IMR-90 (cell line): ENCODE results near the gene PDE6B. TPM values are rescaled to one million over a fixed set of nuclear protein-coding genes. Genes with fewer than 3 reads are reported as not detected.

Experiments used
- ATAC-seq: fragments of 200-7000 bp; cut with Tn5 transposase; 2 replicates; pipeline ENCODE4 v1.9.1; 2020; ENCODE audit warnings: low read depth, mild to moderate bottlenecking, moderate library complexity
- BruUV-seq: library from RNA; stranded (reverse); fragments of 400-500 nt; replicated peaks from 2 replicates; lab custom pipeline; 2021; lab: Mats Ljungman, UMichigan
- CTCF ChIA-PET: fragments of 300-600 bp; formaldehyde crosslinking; extraction: SDS; loops from one replicate; lab custom pipeline; 2021; ENCODE audit warnings: antibody characterized with exemption; lab: Yijun Ruan, JAX
- POLR2A ChIA-PET: fragments of 300-600 bp; sonication (Branson Sonifier 250); formaldehyde crosslinking; loops from one replicate; lab custom pipeline; 2022; ENCODE audit warnings: antibody characterized with exemption; ENCODE audit not compliant: unreplicated experiment; lab: Charles Lee
- DNase-seq: peaks from one replicate; pipeline ENCODE4 v3.0.0; 2013
- H2AFZ ChIP-seq: replicated peaks from 2 replicates; pipeline ENCODE3; 2013; ENCODE audit warnings: low read length, mild to moderate bottlenecking; ENCODE audit not compliant: poor library complexity
- H2AK5ac ChIP-seq: 2 replicates; pipeline ENCODE4 v1.6.1; 2013; ENCODE audit warnings: low read depth, low read length, inconsistent platforms
- H2AK9ac ChIP-seq: replicated peaks from 2 replicates; pipeline ENCODE3; 2013; ENCODE audit warnings: mild to moderate bottlenecking, low read depth, low read length, moderate library complexity; ENCODE audit not compliant: poor library complexity
- H2BK120ac ChIP-seq: 2 replicates; pipeline ENCODE4 v1.6.1; 2013; ENCODE audit warnings: low read depth, low read length, inconsistent platforms
- H2BK15ac ChIP-seq: 3 replicates; pipeline ENCODE4 v1.6.1; 2013; ENCODE audit warnings: low read depth, low read length, inconsistent platforms
- H2BK20ac ChIP-seq: 2 replicates; pipeline ENCODE4 v1.6.1; 2013; ENCODE audit warnings: low read depth, mild to moderate bottlenecking, inconsistent platforms, low read length, moderate library complexity
- H2BK5ac ChIP-seq: 2 replicates; pipeline ENCODE4 v1.6.1; 2013; ENCODE audit warnings: mild to moderate bottlenecking, low read depth, low read length, inconsistent platforms; ENCODE audit not compliant: poor library complexity, severe bottlenecking
- H3K14ac ChIP-seq: replicated peaks from 2 replicates; pipeline ENCODE4 v1.6.1; 2013; ENCODE audit warnings: low read depth, low read length, inconsistent platforms
- H3K18ac ChIP-seq: 2 replicates; pipeline ENCODE4 v1.6.1; 2013; ENCODE audit warnings: low read depth, low read length, control low read depth
- H3K23ac ChIP-seq: 2 replicates; pipeline ENCODE4 v1.6.1; 2013; ENCODE audit warnings: low read depth, low read length, inconsistent platforms
- H3K27ac ChIP-seq: 2 replicates; pipeline ENCODE4 v1.5.1; 2013; ENCODE audit warnings: mild to moderate bottlenecking, control low read depth, low read length; ENCODE audit not compliant: insufficient read depth
- H3K27me3 ChIP-seq: 2 replicates; pipeline ENCODE4 v1.6.1; 2013; ENCODE audit warnings: low read length; ENCODE audit not compliant: control insufficient read depth, insufficient read depth
- H3K36me3 ChIP-seq: 2 replicates; pipeline ENCODE4 v1.6.1; 2013; ENCODE audit warnings: low read length, mixed read lengths; ENCODE audit not compliant: control insufficient read depth, insufficient read depth
- H3K4ac ChIP-seq: 2 replicates; pipeline ENCODE4 v1.6.1; 2013; ENCODE audit warnings: low read depth, low read length, inconsistent platforms
- H3K4me1 ChIP-seq: 2 replicates; pipeline ENCODE4 v1.6.1; 2013; ENCODE audit warnings: low read length, mixed read lengths; ENCODE audit not compliant: control insufficient read depth, insufficient read depth
- H3K4me2 ChIP-seq: 2 replicates; pipeline ENCODE4 v1.6.1; 2013; ENCODE audit warnings: low read depth, mild to moderate bottlenecking, control low read depth, low read length, moderate library complexity
- H3K4me3 ChIP-seq: 2 replicates; pipeline ENCODE4 v1.5.1; 2013; ENCODE audit warnings: low read depth, mild to moderate bottlenecking, control low read depth, low read length, moderate library complexity; ENCODE audit not compliant: insufficient read depth
- H3K56ac ChIP-seq: 2 replicates; pipeline ENCODE4 v1.6.1; 2013; ENCODE audit warnings: low read length, inconsistent platforms; ENCODE audit not compliant: insufficient read depth; ENCODE audit errors: extremely low read depth
- H3K79me1 ChIP-seq, 2 experiments: 2 replicates each; pipeline ENCODE4 v1.6.1; 2013; ENCODE audit warnings: low read length in 2 of 2, inconsistent platforms in 1 of 2, low read depth in 1 of 2
- H3K9ac ChIP-seq: 2 replicates; pipeline ENCODE4 v1.6.1; 2013; ENCODE audit warnings: low read depth, low read length, control low read depth
- H3K9me1 ChIP-seq: 2 replicates; pipeline ENCODE4 v1.6.1; 2013; ENCODE audit warnings: low read length, inconsistent platforms; ENCODE audit not compliant: insufficient read depth
- H3K9me3 ChIP-seq: 2 replicates; pipeline ENCODE4 v1.6.1; 2013; ENCODE audit warnings: low read length; ENCODE audit not compliant: control insufficient read depth, insufficient read depth
- H4K20me1 ChIP-seq: 2 replicates; pipeline ENCODE4 v1.6.1; 2013; ENCODE audit warnings: low read length, inconsistent platforms; ENCODE audit not compliant: insufficient read depth
- H4K5ac ChIP-seq: 2 replicates; pipeline ENCODE4 v1.6.1; 2013; ENCODE audit warnings: mild to moderate bottlenecking, low read depth, low read length, control low read depth
- H4K8ac ChIP-seq, 2 experiments: 2 replicates each; pipeline ENCODE4 v1.6.1; 2013; ENCODE audit warnings: low read depth in 2 of 2, low read length in 2 of 2, control low read depth in 1 of 2, inconsistent platforms in 1 of 2
- H4K91ac ChIP-seq: 2 replicates; pipeline ENCODE4 v1.6.1; 2013; ENCODE audit warnings: low read depth, low read length, inconsistent platforms; ENCODE audit not compliant: insufficient read depth
- CEBPB ChIP-seq: IDR thresholded peaks from 2 replicates; pipeline ENCODE4 v1.6.1; 2012; ENCODE audit warnings: low read depth, low read length, improper control_type of control experiment
- CHD1 ChIP-seq: IDR thresholded peaks from 2 replicates; pipeline ENCODE4 v1.6.1; 2012; ENCODE audit warnings: low read depth, low read length, improper control_type of control experiment
- FOS ChIP-seq: fragments of 150-350 bp; IDR thresholded peaks from 2 replicates; pipeline ENCODE4 v1.6.1; 2016; ENCODE audit warnings: low read depth, low read length
- MAFK ChIP-seq: IDR thresholded peaks from 2 replicates; pipeline ENCODE4 v1.6.1; 2012; ENCODE audit warnings: low read depth, low read length, improper control_type of control experiment
- MAZ ChIP-seq: IDR thresholded peaks from 2 replicates; pipeline ENCODE4 v1.6.1; 2012; ENCODE audit warnings: low read depth, mild to moderate bottlenecking, low read length, improper control_type of control experiment, moderate library complexity, borderline replicate concordance
- POLR2A ChIP-seq: IDR thresholded peaks from 2 replicates; pipeline ENCODE4 v1.6.1; 2012; ENCODE audit warnings: mild to moderate bottlenecking, low read depth, low read length
- RAD21 ChIP-seq: IDR thresholded peaks from 2 replicates; pipeline ENCODE4 v1.6.1; 2012; ENCODE audit warnings: low read length, improper control_type of control experiment
- RCOR1 ChIP-seq: IDR thresholded peaks from 2 replicates; pipeline ENCODE4 v1.6.1; 2012; ENCODE audit warnings: mild to moderate bottlenecking, low read length, improper control_type of control experiment; ENCODE audit not compliant: insufficient replicate concordance
- RFX5 ChIP-seq: IDR thresholded peaks from 2 replicates; pipeline ENCODE4 v1.8.0; 2012; ENCODE audit warnings: low read depth, mild to moderate bottlenecking, low read length, moderate library complexity
- WGBS, 2 experiments: methylation state at CpG; one replicate each; pipeline versions ENCODE4 v1.1.5 to v1.1.7; 2013; ENCODE audit warnings: missing lambda C conversion rate in 2 of 2; ENCODE audit not compliant: insufficient read length in 1 of 2; ENCODE audit errors: extremely low coverage in 2 of 2; 5-methylcytosine and 5-hydroxymethylcytosine counted together
- dilution Hi-C: fragments of 300-500 bp; cut with HindIII; formaldehyde crosslinking; loops from one replicate; pipeline ENCODE4 v1.14.3; 2018; ENCODE audit warnings: low sequenced_read_pairs; ENCODE audit not compliant: unreplicated experiment
- in situ Hi-C: fragments of 300-500 bp; cut with MboI; formaldehyde crosslinking; loops from 3 replicates; pipeline ENCODE4 v1.14.3; 2019; ENCODE audit warnings: low sequenced_read_pairs, inconsistent platforms, mixed read lengths
- intact Hi-C: fragments of 100-400 bp; cut with micrococcal nuclease; formaldehyde crosslinking; loops from 2 replicates; pipeline ENCODE4 v1.10.0; 2022
- polyA plus RNA-seq, 3 experiments: library from polyadenylated mRNA; depleted of rRNA; stranded (reverse); fragments of >200 nt; gene quantifications; 2 replicates each; pipeline ENCODE4 v1.2.3, GENCODE V29; 2012; ENCODE audit warnings: low replicate concordance in 1 of 3
- total RNA-seq: library from RNA; depleted of rRNA; stranded (reverse); fragments of >200 nt; gene quantifications from 2 replicates; pipeline ENCODE4 v1.2.3, GENCODE V29; 2012
- TF ChIP-seq, protein P1 (sequence below): fragments of 150-350 bp; IDR thresholded peaks from 2 replicates; pipeline ENCODE4 v1.6.1; 2017; ENCODE audit warnings: mild to moderate bottlenecking, antibody characterized with exemption, low read length, low read depth
- TF ChIP-seq, protein P2 (sequence below): conservative IDR thresholded peaks from 2 replicates; pipeline ENCODE4 v1.5.1; 2012; ENCODE audit warnings: mild to moderate bottlenecking, low read depth, low read length, improper control_type of control experiment

Gene PDE6B
- total and polyA plus RNA-seq, 2 of the 4 experiments (the other 2 are of a cell fraction) = under 0.01 TPM; not detected in 1

GRCh38 chr4:687048-687970, 61.9 kb downstream of the PDE6B start:
- DNase-seq (peak; percentile 77), ATAC-seq (peak; percentile 78)
- Histone ChIP-seq H3K27me3 (peaks cover 5% of the 10 kb centered on the region; the same call in 1 of the 2 replicates), H3K4me3 (no peak overlapping the region), H3K23ac (peak overlapping the region; percentile 37; the same call in 1 of the 2 replicates), H3K4me2 (no peak overlapping the region), H3K9me1 (peaks cover 9% of the 10 kb centered on the region), H3K79me1 (peaks cover 0 to 4% of the 10 kb centered on the region in 2 experiments; a peak in 1 of 4 replicates), H2AK9ac (peak overlapping the region; percentile 97), H4K8ac (peak overlapping the region in 1 of 2 experiments; percentile 77; a peak in 2 of 4 replicates), H2BK5ac (peak overlapping the region; percentile 89), H2AFZ (peak overlapping the region; percentile 84), H4K5ac (peak overlapping the region; percentile 72), H4K20me1 (no peaks in the 10 kb centered on the region), H3K27ac (peak overlapping the region; percentile 11; the same call in 1 of the 2 replicates), H2AK5ac (peak overlapping the region; percentile 68), H4K91ac (peak overlapping the region; percentile 78), H3K9ac (no peak overlapping the region), H3K56ac (no peak overlapping the region), H3K9me3 (no peaks in the 10 kb centered on the region), H2BK120ac (peak overlapping the region; percentile 60), H2BK15ac (no peak overlapping the region), H3K36me3 (no peaks in the 10 kb centered on the region), H2BK20ac (peak overlapping the region; percentile 71), H3K4ac (peak overlapping the region; percentile 49), H3K4me1 (peaks cover 12% of the 10 kb centered on the region), H3K18ac (peak overlapping the region; percentile 63), H3K14ac (peak overlapping the region; percentile 94)
- dilution Hi-C loops = no loop called here
- CTCF ChIA-PET = no interaction called here
- TF ChIP-seq FOS (no peak), CEBPB (peak; percentile 87), RCOR1 (no peak), CHD1 (no peak), MAFK (no peak), MAZ (0 out of 2 replicates have a peak, but pooled peaks have one; percentile 9), RAD21 (no peak), RFX5 (no peak), POLR2A (no peak)
- TF ChIP-seq, protein P1, sequence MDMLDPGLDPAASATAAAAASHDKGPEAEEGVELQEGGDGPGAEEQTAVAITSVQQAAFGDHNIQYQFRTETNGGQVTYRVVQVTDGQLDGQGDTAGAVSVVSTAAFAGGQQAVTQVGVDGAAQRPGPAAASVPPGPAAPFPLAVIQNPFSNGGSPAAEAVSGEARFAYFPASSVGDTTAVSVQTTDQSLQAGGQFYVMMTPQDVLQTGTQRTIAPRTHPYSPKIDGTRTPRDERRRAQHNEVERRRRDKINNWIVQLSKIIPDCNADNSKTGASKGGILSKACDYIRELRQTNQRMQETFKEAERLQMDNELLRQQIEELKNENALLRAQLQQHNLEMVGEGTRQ = no peak
- TF ChIP-seq, protein P2, sequence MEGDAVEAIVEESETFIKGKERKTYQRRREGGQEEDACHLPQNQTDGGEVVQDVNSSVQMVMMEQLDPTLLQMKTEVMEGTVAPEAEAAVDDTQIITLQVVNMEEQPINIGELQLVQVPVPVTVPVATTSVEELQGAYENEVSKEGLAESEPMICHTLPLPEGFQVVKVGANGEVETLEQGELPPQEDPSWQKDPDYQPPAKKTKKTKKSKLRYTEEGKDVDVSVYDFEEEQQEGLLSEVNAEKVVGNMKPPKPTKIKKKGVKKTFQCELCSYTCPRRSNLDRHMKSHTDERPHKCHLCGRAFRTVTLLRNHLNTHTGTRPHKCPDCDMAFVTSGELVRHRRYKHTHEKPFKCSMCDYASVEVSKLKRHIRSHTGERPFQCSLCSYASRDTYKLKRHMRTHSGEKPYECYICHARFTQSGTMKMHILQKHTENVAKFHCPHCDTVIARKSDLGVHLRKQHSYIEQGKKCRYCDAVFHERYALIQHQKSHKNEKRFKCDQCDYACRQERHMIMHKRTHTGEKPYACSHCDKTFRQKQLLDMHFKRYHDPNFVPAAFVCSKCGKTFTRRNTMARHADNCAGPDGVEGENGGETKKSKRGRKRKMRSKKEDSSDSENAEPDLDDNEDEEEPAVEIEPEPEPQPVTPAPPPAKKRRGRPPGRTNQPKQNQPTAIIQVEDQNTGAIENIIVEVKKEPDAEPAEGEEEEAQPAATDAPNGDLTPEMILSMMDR = no peak
- no TSS peak for BruUV-seq
- 68% methylated on average over 21 of the region's 38 CpGs; no CpG with 5 or more reads in 1 of the 2 experiments for WGBS, 2 experiments
- in situ Hi-C loops = no loop called here
- POLR2A ChIA-PET = interaction anchor here (0.9 to 1.1 kb wide), 2 partner anchors 11 to 13 kb away, joined by 3 to 11 read pairs; no protein-coding TSS in a partner anchor
- intact Hi-C loops = no loop called here
